ENCODE data around the gene RFX3.
"Not testable (repeated sequence)": the region's sequence is repeated elsewhere in the genome, so short reads cannot be mapped to it uniquely, and the experiment has no call there.

RFX3 gene

GRCh38 chr9:3359778-3360177 lies 166.0 kb downstream of the RFX3 start:
- FAIRE-seq (no peak), DNase-seq (ENCODE audit: insufficient read length, low spot score) (no peak)
- no peak for TF ChIP-seq POLR2A (IDR thresholded peaks at IDR 0.05; ENCODE audit: low read depth, low read length)

- FAIRE-seq (no peak), DNase-seq (ENCODE audit: insufficient read length, low spot score) (no peak)
- TF ChIP-seq POLR2A (IDR thresholded peaks at IDR 0.05; ENCODE audit: low read depth, low read length), result no peak
Measured at GRCh38 chr9:3359048-3359692, 166.6 kb downstream of the RFX3 start.

DNA sequence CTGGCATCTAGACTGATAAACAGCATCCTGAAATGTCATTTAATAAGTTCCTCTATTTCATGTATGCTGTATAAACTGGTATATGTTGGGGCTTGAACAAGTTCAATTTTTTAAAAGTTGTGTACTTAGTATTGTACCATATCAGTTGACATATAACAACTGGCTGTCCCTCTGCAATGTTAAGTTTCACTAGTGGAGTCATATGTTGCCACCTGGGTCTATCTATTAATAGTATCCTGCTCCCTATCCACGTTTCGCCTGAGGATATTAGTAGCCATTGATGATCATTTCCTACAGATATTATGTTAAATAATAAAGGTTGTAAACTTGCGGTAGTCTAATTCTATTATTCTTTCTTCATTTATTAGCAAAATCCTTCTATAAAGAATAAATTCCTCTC lies 177.6 kb downstream of the RFX3 start:
- FAIRE-seq (no peak), DNase-seq (ENCODE audit: insufficient read length, low spot score) (no peak)
- no peak for TF ChIP-seq POLR2A (IDR thresholded peaks at IDR 0.05; ENCODE audit: low read depth, low read length)

- FAIRE-seq (no peak), DNase-seq (ENCODE audit: insufficient read length, low spot score) (no peak)
Measured at GRCh38 chr9:3346549-3346948, 179.3 kb downstream of the RFX3 start.

DNA sequence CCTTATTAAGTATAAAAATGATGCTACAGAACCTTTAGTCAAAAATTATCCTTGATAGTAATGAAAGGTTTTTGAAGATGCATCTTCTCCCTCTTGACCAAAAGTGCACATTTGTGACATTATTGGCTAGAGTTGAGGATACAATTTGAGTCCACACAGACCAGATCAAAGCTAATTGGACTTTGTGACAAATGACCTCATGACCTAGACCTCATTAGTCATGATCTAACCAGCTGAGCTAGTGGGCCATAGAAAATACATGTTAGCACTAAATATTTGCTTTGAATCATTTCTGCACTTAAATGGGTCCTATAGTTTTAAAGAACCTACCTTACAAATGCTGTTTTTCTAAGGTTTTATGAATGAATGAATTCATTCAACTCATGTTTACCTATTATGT lies 182.1 kb downstream of the RFX3 start:
- no peak for TF ChIP-seq POLR2A (IDR thresholded peaks at IDR 0.05; ENCODE audit: low read depth, low read length)
- DNase-seq (ENCODE audit: insufficient read length, low spot score), result no peak
- FAIRE-seq, result no peak

More at GRCh38 chr9:3346549-3346948, 179.3 kb downstream of the RFX3 start:
- TF ChIP-seq POLR2A (IDR thresholded peaks at IDR 0.05; ENCODE audit: low read depth, low read length), result no peak

DNA sequence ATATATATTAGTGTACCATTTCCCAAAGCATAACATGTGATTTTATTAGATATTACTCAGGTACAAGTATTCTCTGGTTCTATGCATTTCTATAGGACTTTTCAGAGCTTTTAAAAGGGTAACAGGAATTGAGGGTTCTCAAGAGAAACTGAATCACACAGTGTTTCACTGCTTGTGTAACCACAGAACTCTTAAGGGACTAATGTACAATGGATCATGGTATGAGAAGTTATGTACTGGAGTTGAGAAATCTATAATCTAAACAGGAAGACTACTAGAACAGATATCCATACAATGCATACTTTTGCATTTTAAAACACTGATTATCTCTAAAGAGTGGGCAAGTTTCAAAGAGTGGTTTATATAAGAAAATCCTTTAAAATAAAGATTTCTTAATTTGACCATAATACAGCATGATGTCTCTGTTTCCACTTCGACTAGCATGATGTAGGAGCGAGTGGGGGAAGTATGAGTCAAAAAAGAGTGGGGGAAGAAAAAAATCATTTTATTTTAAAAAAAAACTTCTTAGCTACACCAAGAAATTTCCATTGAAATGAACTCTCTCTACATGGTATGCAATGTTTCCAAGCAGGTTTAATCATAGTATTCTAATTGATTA lies 183.5 kb downstream of the RFX3 start:
- FAIRE-seq (no peak), DNase-seq (ENCODE audit: insufficient read length, low spot score) (no peak)
- TF ChIP-seq POLR2A (IDR thresholded peaks at IDR 0.05; ENCODE audit: low read depth, low read length), result no peak

- no peak for TF ChIP-seq POLR2A (IDR thresholded peaks at IDR 0.05; ENCODE audit: low read depth, low read length)
- FAIRE-seq (peak; percentile 75), DNase-seq (ENCODE audit: insufficient read length, low spot score) (peak; percentile 10)
Measured at GRCh38 chr9:3337515-3338225, 188.1 kb downstream of the RFX3 start.

- no peak for TF ChIP-seq POLR2A (IDR thresholded peaks at IDR 0.05; ENCODE audit: low read depth, low read length)
- no peak for DNase-seq (ENCODE audit: insufficient read length, low spot score)
- FAIRE-seq, result no peak
Measured at GRCh38 chr9:3336951-3337350, 188.8 kb downstream of the RFX3 start.

DNA sequence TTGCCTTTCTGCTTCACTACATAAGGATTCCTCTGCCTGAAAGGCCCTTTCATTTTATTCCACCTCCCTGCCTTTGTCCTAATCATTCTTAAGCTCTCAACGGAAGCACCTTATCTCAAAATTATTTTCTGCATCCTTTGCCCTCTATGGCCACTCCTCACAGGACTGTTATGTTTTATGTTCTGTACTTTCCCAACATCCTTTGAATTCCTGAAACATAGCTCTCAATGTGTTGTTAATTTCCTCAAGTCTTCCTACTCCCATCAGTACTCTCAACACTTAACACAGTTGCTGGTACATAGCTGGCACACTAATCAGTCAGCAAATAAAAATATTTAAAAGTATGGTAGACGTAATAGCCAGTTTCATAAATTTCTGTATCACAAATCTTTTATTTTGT lies 193.0 kb downstream of the RFX3 start:
- FAIRE-seq (no peak), DNase-seq (ENCODE audit: insufficient read length, low spot score) (no peak)
- TF ChIP-seq POLR2A (IDR thresholded peaks at IDR 0.05; ENCODE audit: low read depth, low read length), result no peak

- TF ChIP-seq POLR2A (IDR thresholded peaks at IDR 0.05; ENCODE audit: low read depth, low read length), result no peak
- peak; percentile 64 for FAIRE-seq
- DNase-seq (ENCODE audit: insufficient read length, low spot score), result no peak
Measured at GRCh38 chr9:3331801-3332200, 194.0 kb downstream of the RFX3 start.

GRCh38 chr9:3330792-3331420 lies 194.9 kb downstream of the RFX3 start:
- no peak for TF ChIP-seq POLR2A (IDR thresholded peaks at IDR 0.05; ENCODE audit: low read depth, low read length)
- DNase-seq (ENCODE audit: insufficient read length, low spot score) (peak; percentile 6), FAIRE-seq (peak; percentile 66)

DNA sequence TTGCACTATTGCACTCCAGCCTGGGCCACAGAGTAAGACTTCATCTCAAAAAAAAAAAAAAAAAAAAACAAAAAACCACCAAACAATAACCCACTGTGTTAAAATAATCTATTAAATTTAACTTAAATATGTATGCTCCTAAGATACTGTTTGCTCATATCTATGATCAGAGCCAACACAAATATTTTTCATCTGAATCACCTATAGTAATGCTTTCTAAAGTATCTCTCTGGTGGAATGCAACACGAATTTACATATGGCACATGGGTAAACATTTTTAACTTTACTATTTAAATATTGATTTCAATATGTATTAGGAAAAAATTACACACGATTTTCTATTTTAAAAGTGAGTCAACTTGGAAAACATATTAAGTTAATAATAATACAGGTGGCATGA lies 196.4 kb downstream of the RFX3 start:
- FAIRE-seq, result no peak
- no peak for DNase-seq (ENCODE audit: insufficient read length, low spot score)
- TF ChIP-seq POLR2A (IDR thresholded peaks at IDR 0.05; ENCODE audit: low read depth, low read length), result no peak

DNA sequence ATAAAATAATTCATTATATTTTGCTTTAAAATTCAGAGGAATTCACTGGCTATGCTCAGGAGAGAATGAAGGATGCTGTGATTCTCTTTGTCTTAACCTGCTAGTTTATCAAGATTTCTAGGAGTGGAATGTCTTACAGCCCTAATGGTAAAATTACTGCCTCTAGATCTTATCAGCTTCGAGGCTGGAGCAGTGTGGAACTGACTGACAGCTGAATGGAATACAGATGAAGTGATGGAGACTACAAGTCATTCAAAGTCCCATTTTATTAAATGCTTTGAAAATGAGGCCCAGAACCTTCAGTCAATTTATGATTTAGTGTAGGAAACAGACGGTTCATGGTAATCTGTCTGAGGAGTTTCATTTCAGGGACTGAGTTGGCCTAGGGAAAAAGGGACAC lies 202.1 kb downstream of the RFX3 start:
- FAIRE-seq, result peak; percentile 36
- DNase-seq (ENCODE audit: insufficient read length, low spot score), result no peak
- TF ChIP-seq POLR2A (IDR thresholded peaks at IDR 0.05; ENCODE audit: low read depth, low read length), result no peak

GRCh38 chr9:3321186-3321585 lies 204.6 kb downstream of the RFX3 start:
- no peak for FAIRE-seq
- TF ChIP-seq POLR2A (IDR thresholded peaks at IDR 0.05; ENCODE audit: low read depth, low read length), result no peak

GRCh38 chr9:3312595-3312994 lies 213.2 kb downstream of the RFX3 start:
- DNase-seq (ENCODE audit: insufficient read length, low spot score); FAIRE-seq: not testable (repeated sequence)

More at GRCh38 chr9:3321186-3321585, 204.6 kb downstream of the RFX3 start:
- no peak for DNase-seq (ENCODE audit: insufficient read length, low spot score)

All from H54 (cell line).